CD4-positive, alpha-beta T cell treated with Interleukin-15 for 4 hours (primary cell): ENCODE measurements around the gene ZNF512.
"Not testable (repeated sequence)": the region's sequence is repeated elsewhere in the genome, so short reads cannot be mapped to it uniquely, and the experiment has no call there.

ENCODE experiments used
- DNase-seq: peaks from one replicate; pipeline ENCODE4 v3.0.0-alpha.2; 2020; ENCODE audit warnings: low spot score

Gene ZNF512, protein sequence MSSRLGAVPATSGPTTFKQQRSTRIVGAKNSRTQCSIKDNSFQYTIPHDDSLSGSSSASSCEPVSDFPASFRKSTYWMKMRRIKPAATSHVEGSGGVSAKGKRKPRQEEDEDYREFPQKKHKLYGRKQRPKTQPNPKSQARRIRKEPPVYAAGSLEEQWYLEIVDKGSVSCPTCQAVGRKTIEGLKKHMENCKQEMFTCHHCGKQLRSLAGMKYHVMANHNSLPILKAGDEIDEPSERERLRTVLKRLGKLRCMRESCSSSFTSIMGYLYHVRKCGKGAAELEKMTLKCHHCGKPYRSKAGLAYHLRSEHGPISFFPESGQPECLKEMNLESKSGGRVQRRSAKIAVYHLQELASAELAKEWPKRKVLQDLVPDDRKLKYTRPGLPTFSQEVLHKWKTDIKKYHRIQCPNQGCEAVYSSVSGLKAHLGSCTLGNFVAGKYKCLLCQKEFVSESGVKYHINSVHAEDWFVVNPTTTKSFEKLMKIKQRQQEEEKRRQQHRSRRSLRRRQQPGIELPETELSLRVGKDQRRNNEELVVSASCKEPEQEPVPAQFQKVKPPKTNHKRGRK

DNA sequence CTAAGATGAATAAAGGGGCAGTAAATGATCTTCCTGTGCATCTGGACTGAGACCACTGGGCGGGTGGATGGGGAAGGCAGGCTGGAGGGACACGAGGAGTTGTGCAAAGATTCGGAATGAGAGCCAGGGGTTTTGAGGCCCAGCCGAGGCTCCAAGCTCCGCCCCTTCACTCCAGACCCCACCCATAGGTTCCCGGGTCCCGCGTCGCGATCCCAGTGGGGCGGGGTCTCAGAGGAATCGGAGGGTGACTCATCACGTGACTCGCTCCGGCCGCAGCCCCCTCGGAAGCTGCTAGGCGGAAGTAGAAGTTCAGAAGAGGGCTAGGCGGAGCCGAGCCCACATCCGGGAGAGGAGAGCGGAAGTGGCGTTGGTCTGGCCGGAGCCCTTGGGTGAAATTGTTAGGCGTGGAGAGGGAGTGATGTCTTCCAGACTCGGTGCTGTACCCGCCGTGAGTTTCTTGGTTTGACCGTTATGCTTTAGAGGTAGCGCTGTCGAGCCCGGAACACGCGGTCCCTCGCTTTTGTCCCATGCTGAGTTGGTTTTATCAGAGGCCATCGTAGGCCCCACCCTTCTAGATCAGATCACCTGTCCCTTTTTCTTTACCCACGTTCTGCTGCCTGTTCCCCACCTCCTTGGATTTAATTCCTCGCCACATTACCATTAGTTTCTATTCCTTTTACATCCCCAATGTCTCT is at the start of gene ZNF512:
Gene ZNF512 (plus strand): TSS at position 348 of the 695 bp plus-strand sequence. CDS start 71 bp downstream, at position 419.
- DNase-seq: peak; percentile 80

GRCh38 chr2:27537287-27537686 is 45.6 kb upstream of the ZNF512 start:
- no peak for DNase-seq

- DNase-seq: not testable (repeated sequence)
These were observed 43.9 kb upstream of the ZNF512 start for GRCh38 chr2:27538839-27539450.

- not testable (repeated sequence) for DNase-seq
These were observed 43.2 kb upstream of the ZNF512 start for GRCh38 chr2:27539649-27540048.

DNA sequence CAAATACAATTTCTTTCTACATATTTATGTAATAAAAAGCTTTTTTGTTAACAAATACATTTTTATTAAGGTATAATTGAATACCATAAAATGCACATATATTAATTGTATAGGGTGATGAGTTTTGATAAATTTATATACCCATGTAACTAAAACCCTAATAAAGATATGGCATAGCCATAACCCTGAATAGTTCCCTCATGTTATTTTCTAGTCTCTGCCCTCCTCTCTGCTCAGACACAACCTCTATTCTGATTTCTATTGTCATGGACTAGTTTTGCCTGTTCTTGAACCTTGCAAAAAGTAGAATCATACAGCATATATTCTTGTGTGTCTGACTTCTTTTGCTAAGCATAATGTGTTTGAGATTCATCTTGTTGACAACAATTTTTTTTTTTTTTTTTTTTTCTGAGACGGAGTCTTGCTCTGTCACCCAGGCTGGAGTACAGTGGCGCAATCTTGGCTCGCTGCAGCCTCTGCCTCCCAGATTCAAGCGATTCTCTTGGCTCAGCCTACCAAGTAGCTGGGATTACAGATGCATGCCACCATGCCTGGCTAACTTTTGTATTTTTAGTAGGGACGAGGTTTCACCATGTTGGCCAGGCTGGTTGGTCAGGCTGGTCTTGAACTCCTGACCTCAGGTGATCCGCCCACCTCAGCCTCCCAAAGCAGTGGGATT is 38.6 kb upstream of the ZNF512 start:
- DNase-seq: no peak

GRCh38 chr2:27545348-27546141 is 37.3 kb upstream of the ZNF512 start:
- DNase-seq: no peak

GRCh38 chr2:27549303-27549702 is 33.5 kb upstream of the ZNF512 start:
- DNase-seq: no peak

DNA sequence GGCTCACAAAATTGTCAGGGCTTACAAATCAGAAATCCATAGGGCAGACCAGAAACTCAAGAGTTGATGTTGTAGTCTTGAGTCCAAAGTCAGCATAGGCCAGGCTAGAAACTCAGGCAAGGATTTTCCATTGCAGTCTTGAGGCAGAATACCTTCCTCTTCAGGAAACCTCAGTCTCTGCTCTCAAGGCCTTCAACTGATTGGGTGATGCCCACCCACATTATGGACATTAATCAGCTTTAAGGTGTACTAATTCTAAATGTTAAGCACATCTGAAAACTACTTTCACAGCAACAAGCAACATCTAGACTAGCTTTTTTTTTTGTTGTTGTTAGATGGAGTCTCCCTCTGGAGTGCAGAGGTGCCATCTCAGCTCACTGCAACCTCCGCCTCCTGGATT is 31.3 kb upstream of the ZNF512 start:
- no peak for DNase-seq

- DNase-seq: no peak
These were observed 29.9 kb upstream of the ZNF512 start for GRCh38 chr2:27552941-27553340.

DNA sequence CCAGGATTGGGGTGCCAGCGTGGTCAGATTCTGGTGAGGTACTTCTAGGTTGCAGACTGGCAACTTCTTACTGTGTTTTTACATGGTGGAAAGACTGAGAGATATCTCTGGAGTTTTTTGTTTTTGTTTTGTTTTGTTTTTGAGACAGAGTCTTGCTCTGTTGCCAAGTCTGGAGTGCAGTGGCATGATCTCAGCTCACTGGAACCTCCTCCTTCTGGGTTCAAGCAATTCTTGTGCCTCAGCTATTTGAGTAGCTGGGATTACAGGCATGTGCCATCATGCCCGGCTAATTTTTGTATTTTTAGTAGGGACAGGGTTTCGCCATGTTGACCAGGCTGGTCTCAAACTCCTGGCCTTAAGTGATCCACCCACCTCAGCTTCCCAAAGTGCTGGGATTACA is 28.4 kb upstream of the ZNF512 start:
- DNase-seq: not testable (repeated sequence)

GRCh38 chr2:27559228-27559627 is 23.6 kb upstream of the ZNF512 start:
- DNase-seq: no peak

- no peak for DNase-seq
These were observed 21.8 kb upstream of the ZNF512 start for GRCh38 chr2:27561060-27561459.

- DNase-seq: no peak
These were observed 16.2 kb upstream of the ZNF512 start for GRCh38 chr2:27566628-27567027.

DNA sequence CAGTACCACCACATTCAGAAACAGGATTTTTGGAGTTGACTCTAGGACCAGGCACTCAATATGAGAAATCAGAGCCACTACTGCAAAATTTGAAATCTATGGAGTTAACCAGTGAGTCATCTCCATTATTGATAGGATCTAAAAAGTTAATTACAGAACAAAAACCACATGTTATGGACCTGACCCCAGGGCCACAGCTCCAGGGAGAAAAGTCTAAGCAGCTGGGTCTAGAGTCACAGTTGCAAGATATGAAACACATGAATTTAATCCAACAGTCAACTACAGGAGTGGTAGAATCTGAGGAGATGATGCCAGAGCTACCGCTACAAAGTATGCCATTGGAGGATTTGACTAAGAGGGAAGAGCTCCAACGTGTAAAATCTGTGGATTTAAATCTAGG is 13.4 kb upstream of the ZNF512 start:
- no peak for DNase-seq

GRCh38 chr2:27571197-27571596 is 11.6 kb upstream of the ZNF512 start:
- no peak for DNase-seq

DNA sequence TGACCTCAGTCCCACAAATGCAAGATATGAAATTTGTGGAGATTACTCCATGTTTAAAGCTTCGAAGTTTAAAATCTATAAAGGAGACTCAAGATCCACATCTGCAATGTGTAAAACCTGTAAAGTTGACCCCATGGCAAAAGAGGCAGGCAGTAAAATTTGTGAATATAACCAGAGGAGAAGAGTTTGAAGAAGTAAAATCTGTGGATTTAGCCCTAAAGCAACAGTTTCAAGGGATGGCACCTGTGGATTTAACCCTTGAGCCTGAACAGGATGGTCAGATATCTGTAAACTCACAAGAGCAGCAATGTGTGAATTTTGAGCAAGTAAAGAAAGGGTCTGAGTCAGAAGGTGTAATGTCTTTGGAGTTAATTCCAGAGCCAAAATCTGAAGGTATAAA is 11.2 kb upstream of the ZNF512 start:
- no peak for DNase-seq

- DNase-seq: no peak
These were observed 10.4 kb upstream of the ZNF512 start for GRCh38 chr2:27572439-27572838.

GRCh38 chr2:27572998-27573429 is 9.8 kb upstream of the ZNF512 start:
- DNase-seq: no peak

DNA sequence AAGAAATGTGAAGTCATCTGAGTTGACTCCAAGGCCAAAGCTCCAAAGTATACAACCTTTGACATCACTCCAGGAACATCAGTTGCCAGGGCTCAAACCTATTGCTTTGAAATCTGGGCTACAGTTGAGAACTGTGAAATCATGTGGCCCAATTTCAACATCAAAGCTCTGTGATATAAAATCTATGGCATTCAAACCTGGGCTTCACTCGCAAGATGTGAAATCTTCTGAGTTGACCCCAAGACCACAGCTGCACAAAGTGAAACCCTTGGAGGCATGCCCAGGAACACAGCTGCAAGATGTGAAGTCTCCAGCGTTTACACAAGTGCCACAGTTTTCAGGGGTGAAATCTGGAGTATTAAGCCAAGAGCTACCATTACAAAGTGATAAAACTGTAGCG is 9.4 kb upstream of the ZNF512 start:
- no peak for DNase-seq

DNA sequence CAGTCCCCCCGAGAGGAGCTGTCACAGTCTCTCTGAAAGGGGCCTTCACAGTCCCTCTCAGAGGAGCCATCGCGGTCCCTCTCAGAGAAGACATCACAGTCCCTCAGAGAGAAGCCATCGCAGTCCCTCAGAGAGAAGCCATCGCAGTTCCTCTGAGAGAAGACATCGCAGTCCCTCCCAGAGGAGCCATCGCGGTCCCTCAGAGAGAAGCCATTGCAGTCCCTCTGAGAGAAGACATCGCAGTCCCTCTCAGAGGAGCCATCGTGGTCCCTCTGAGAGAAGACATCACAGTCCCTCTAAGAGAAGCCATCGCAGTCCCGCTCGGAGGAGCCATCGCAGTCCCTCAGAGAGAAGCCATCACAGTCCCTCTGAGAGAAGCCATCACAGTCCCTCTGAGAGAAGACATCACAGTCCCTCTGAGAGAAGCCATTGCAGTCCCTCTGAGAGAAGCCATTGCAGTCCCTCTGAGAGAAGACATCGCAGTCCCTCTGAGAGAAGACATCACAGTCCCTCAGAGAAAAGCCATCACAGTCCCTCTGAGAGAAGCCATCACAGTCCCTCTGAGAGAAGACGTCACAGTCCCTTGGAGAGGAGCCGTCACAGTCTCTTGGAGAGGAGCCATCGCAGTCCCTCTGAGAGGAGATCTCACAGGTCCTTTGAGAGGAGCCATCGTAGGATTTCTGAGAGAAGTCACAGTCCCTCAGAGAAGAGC is 1.3 kb upstream of the ZNF512 start:
- DNase-seq: peak; percentile 7
